HepG2 (cell line): Measurements from ENCODE around the gene SNAP25. TPM values are rescaled to one million over a fixed set of nuclear protein-coding genes. Genes with fewer than 3 reads are reported as not detected.

Experiments used
- ATAC-seq: fragments of 200-7000 bp; cut with Tn5 transposase; 3 replicates; pipeline ENCODE4 v1.9.1; 2020; ENCODE audit warnings: mild to moderate bottlenecking, moderate library complexity
- BruUV-seq: library from RNA; stranded (reverse); fragments of 400-500 nt; replicated peaks from 2 replicates; lab custom pipeline; 2021; lab: Mats Ljungman, UMichigan
- CTCF ChIA-PET: fragments of 300-600 bp; formaldehyde crosslinking; extraction: SDS; loops from one replicate; lab custom pipeline; 2021; ENCODE audit warnings: low total read pairs, inconsistent platforms, low intra/inter-chr PET ratio; lab: Yijun Ruan, JAX
- POLR2A ChIA-PET: fragments of 350-600 bp; sonication (Branson Sonifier 250); formaldehyde crosslinking; loops from one replicate; lab custom pipeline; 2020; ENCODE audit warnings: antibody characterized with exemption, inconsistent platforms; lab: Yijun Ruan, JAX
- DNase-seq: peaks from one replicate; pipeline ENCODE4 v3.0.0-alpha.2; 2015; ENCODE audit warnings: low spot score
- FAIRE-seq: peaks from 3 replicates; lab custom pipeline; 2011; peaks lifted over from hg19 to GRCh38; lab: Jason Lieb, UNC
- H2AFZ ChIP-seq: one replicate; pipeline ENCODE4 v1.6.1; 2011; ENCODE audit warnings: low read length, inconsistent platforms
- H3K27ac ChIP-seq: fragments of 300-600 bp; 3 replicates; pipeline ENCODE4 v1.8.0; 2011; ENCODE audit warnings: mixed run types, mild to moderate bottlenecking, mixed read lengths, low read length, inconsistent platforms; ENCODE audit not compliant: insufficient read depth; ENCODE audit errors: extremely low read length
- H3K27me3 ChIP-seq, 2 experiments: fragments of 200-600 bp in 1 of 2; 2 replicates in 1 of 2; 3 replicates in 1 of 2; pipeline versions ENCODE4 v1.6.0 to v1.8.0; 2011; ENCODE audit warnings: low read length in 2 of 2, mild to moderate bottlenecking in 2 of 2, moderate library complexity in 2 of 2, inconsistent platforms in 1 of 2; ENCODE audit not compliant: insufficient read depth in 2 of 2, control insufficient read depth in 1 of 2
- H3K36me3 ChIP-seq, 2 experiments: fragments of 200-600 bp in 1 of 2; replicated peaks in 1 of 2; 2 replicates in 1 of 2; 3 replicates in 1 of 2; pipeline versions ENCODE4 v1.5.1 to v1.8.0; 2011; ENCODE audit warnings: low read length in 2 of 2, inconsistent platforms in 1 of 2; ENCODE audit not compliant: insufficient read depth in 2 of 2, control insufficient read depth in 1 of 2
- H3K4me1 ChIP-seq: 2 replicates; pipeline ENCODE4 v1.5.1; 2012; ENCODE audit warnings: low read length, inconsistent platforms; ENCODE audit not compliant: insufficient read depth
- H3K4me2 ChIP-seq: 2 replicates; pipeline ENCODE4 v1.6.0; 2011; ENCODE audit warnings: low read depth, low read length, inconsistent platforms
- H3K4me3 ChIP-seq, 3 experiments: fragments of 200-600 bp in 1 of 3; sonication (generic), shearing (Covaris generic) in 1 of 3; replicated peaks in 1 of 3; 2 replicates each; pipeline ENCODE4 v1.5.1; 2011 to 2016; ENCODE audit warnings: low read length in 3 of 3, inconsistent platforms in 2 of 3, low read depth in 2 of 3, mild to moderate bottlenecking in 2 of 3, control low read depth in 1 of 3, mixed read lengths in 1 of 3; ENCODE audit not compliant: insufficient read depth in 1 of 3
- H3K79me2 ChIP-seq: one replicate; pipeline ENCODE4 v1.6.1; 2011; ENCODE audit warnings: low read length, inconsistent platforms; ENCODE audit not compliant: insufficient read depth
- H3K9ac ChIP-seq: 2 replicates; pipeline ENCODE4 v1.6.0; 2011; ENCODE audit warnings: mild to moderate bottlenecking, low read depth, low read length, inconsistent platforms; ENCODE audit not compliant: insufficient read depth
- H3K9me3 ChIP-seq: 2 replicates; pipeline ENCODE4 v1.5.1; 2012; ENCODE audit warnings: mild to moderate bottlenecking, low read length
- H4K20me1 ChIP-seq: 2 replicates; pipeline ENCODE4 v1.6.0; 2011; ENCODE audit warnings: inconsistent platforms, mild to moderate bottlenecking, low read length, moderate library complexity; ENCODE audit not compliant: insufficient read depth
- ARNT ChIP-seq: fragments of 450-650 bp; IDR thresholded peaks from 2 replicates; pipeline ENCODE4 v1.6.1; 2017
- CHD4 ChIP-seq: fragments of 200-600 bp; sonication (generic); IDR thresholded peaks from 2 replicates; pipeline ENCODE4 v1.7.0; 2017; ENCODE audit warnings: mild to moderate bottlenecking, low read length, borderline replicate concordance
- DPF2 ChIP-seq: sonication (generic); formaldehyde crosslinking; IDR thresholded peaks from 2 replicates; pipeline ENCODE4 v1.4.0; 2020; ENCODE audit warnings: mild to moderate bottlenecking, low read depth, missing genetic modification reagents, borderline replicate concordance
- ESRRA ChIP-seq: sonication (generic); formaldehyde crosslinking; IDR thresholded peaks from 2 replicates; pipeline ENCODE4 v1.5.1; 2020; ENCODE audit warnings: mild to moderate bottlenecking, low read depth, missing genetic modification reagents
- HHEX ChIP-seq: IDR thresholded peaks from 2 replicates; pipeline ENCODE4 v1.6.1; 2016; ENCODE audit warnings: control low read depth
- NFATC3 ChIP-seq: sonication (generic); formaldehyde crosslinking; IDR thresholded peaks from 2 replicates; pipeline ENCODE4 v1.5.1; 2020; ENCODE audit warnings: mild to moderate bottlenecking, missing genetic modification reagents
- PHF21A ChIP-seq: sonication (generic); formaldehyde crosslinking; IDR thresholded peaks from 2 replicates; pipeline ENCODE4 v1.5.0; 2020; ENCODE audit warnings: mild to moderate bottlenecking, missing genetic modification reagents
- SMARCC2 ChIP-seq: fragments of 450-650 bp; IDR thresholded peaks from 2 replicates; pipeline ENCODE4 v1.6.1; 2017; ENCODE audit warnings: antibody characterized with exemption, mild to moderate bottlenecking
- THYN1 ChIP-seq: sonication (generic); formaldehyde crosslinking; IDR thresholded peaks from 2 replicates; pipeline ENCODE4 v1.8.1; 2023; ENCODE audit warnings: low read depth, mild to moderate bottlenecking, moderate library complexity, missing genetic modification reagents, borderline replicate concordance
- ZIK1 ChIP-seq: sonication (generic); formaldehyde crosslinking; IDR thresholded peaks from 2 replicates; pipeline ENCODE4 v1.5.0; 2020; ENCODE audit warnings: mild to moderate bottlenecking, low read depth, missing genetic modification reagents, borderline replicate concordance
- ZNF121 ChIP-seq: sonication (generic); formaldehyde crosslinking; IDR thresholded peaks from 2 replicates; pipeline ENCODE4 v1.5.0; 2020; ENCODE audit warnings: mild to moderate bottlenecking, missing genetic modification reagents
- ZUFSP ChIP-seq: sonication (generic); formaldehyde crosslinking; IDR thresholded peaks from 2 replicates; pipeline ENCODE4 v1.9.0; 2021; ENCODE audit warnings: missing genetic modification reagents, mild to moderate bottlenecking, borderline replicate concordance
- WGBS: methylation state at CpG from one replicate; pipeline ENCODE4 v1.1.6; 2017; ENCODE audit warnings: low lambda C conversion rate; 5-methylcytosine and 5-hydroxymethylcytosine counted together
- in situ Hi-C: cut with HindIII; loops from 2 replicates; pipeline ENCODE4 v1.10.0; 2017; ENCODE audit warnings: low pct_unique_long_range_greater_than_20kb; ENCODE audit not compliant: extremely low pct_ligation_motif_present
- intact Hi-C: fragments of 100-400 bp; cut with micrococcal nuclease; formaldehyde crosslinking; loops from one replicate; pipeline ENCODE4 v1.10.0; 2022; ENCODE audit not compliant: unreplicated experiment
- polyA plus RNA-seq, 8 experiments: library from polyadenylated mRNA; depleted of rRNA in 3 of 8; stranded (reverse) in 7 of 8; unstranded in 1 of 8; fragments of >200 nt; fragmentation: Illumina TruSeq in 4 of 8; extraction: Trizol in 4 of 8; gene quantifications; 2 replicates each; pipeline versions ENCODE4 v1.2.1 to v1.2.3, GENCODE V29; 2011 to 2016; ENCODE audit warnings: low read depth in 4 of 8, missing spikeins in 1 of 8, mixed read lengths in 1 of 8; ENCODE audit not compliant: insufficient read depth in 1 of 8
- total RNA-seq, 5 experiments: library from RNA; depleted of rRNA; stranded (reverse); fragments of >200 nt; fragmentation: Illumina TruSeq; extraction: Trizol; gene quantifications; 2 replicates each; pipeline ENCODE4 v1.2.3, GENCODE V29; 2016; ENCODE audit warnings: low read depth in 1 of 5
- TF ChIP-seq, protein P1 (sequence below): sonication (generic); formaldehyde crosslinking; IDR thresholded peaks from 2 replicates; pipeline ENCODE4 v1.4.0; 2020; ENCODE audit warnings: mild to moderate bottlenecking, missing genetic modification reagents
- TF ChIP-seq, protein P2 (sequence below): sonication (generic); formaldehyde crosslinking; IDR thresholded peaks from 2 replicates; pipeline ENCODE4 v1.4.0; 2020; ENCODE audit warnings: missing genetic modification reagents

Gene SNAP25
- total and polyA plus RNA-seq, 2 of the 13 experiments (the other 11 are each of a cell fraction or from before 2014, with no cell fraction given), result not detected

DNA sequence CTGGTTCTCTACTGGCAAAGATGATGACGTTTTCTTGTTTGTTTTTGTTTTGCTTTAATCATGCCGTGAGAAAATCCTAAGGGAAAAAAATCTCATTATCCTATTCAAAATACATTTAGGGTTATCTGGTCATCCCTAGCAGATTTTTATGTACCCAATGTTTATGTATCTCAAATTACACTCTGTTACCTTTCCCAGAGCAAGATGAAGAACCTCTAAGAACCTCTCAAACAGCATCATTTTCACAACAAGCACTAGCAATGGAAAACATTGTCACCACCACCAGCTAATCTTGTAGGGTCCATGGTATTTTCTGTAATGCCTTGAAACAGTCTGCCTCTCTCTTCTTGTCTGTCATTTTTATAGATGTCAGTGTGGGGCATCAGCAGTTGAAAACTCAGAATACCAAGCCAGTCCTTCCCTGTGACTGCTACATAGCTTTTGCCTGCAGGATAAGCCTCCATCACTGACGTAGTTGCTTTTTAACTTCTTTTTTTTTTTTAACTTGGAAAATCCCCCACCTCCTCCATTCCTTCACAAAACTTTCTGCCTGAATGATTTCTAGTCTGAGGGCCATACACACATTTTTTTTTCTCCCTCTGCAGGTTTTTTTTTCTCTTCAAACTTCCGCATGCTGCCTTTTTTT, 2.4 kb upstream of the SNAP25 start:
- no peak for ATAC-seq

More for the DNA sequence above, 2.4 kb upstream of the SNAP25 start:
- no peak overlapping the region for H3K9ac ChIP-seq
- CTCF ChIA-PET, result no interaction called here
- H3K9me3 ChIP-seq, result no peaks in the 10 kb centered on the region
- H3K4me1 ChIP-seq, result no peaks in the 10 kb centered on the region
- 18% methylated on average over 4 of the region's 4 CpGs for WGBS
- TF ChIP-seq ARNT, result no peak
- TF ChIP-seq, protein P1, sequence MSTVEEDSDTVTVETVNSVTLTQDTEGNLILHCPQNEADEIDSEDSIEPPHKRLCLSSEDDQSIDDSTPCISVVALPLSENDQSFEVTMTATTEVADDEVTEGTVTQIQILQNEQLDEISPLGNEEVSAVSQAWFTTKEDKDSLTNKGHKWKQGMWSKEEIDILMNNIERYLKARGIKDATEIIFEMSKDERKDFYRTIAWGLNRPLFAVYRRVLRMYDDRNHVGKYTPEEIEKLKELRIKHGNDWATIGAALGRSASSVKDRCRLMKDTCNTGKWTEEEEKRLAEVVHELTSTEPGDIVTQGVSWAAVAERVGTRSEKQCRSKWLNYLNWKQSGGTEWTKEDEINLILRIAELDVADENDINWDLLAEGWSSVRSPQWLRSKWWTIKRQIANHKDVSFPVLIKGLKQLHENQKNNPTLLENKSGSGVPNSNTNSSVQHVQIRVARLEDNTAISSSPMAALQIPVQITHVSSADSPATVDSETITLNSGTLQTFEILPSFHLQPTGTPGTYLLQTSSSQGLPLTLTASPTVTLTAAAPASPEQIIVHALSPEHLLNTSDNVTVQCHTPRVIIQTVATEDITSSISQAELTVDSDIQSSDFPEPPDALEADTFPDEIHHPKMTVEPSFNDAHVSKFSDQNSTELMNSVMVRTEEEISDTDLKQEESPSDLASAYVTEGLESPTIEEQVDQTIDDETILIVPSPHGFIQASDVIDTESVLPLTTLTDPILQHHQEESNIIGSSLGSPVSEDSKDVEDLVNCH, result no peak
- no peak for TF ChIP-seq HHEX (CRISPR knock-in tag)
- no peak for TF ChIP-seq THYN1
- no peak for TF ChIP-seq ESRRA (CRISPR knock-in tag)
- no peak for TF ChIP-seq ZNF121 (CRISPR knock-in tag)
- no peak for TF ChIP-seq ZIK1 (CRISPR knock-in tag)
- no peak for TF ChIP-seq ZUFSP (CRISPR knock-in tag)
- TF ChIP-seq PHF21A, result no peak
- no peak for TF ChIP-seq SMARCC2
- TF ChIP-seq, protein P2, sequence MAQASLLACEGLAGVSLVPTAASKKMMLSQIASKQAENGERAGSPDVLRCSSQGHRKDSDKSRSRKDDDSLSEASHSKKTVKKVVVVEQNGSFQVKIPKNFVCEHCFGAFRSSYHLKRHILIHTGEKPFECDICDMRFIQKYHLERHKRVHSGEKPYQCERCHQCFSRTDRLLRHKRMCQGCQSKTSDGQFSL (CRISPR knock-in tag), result no peak
- no peak for TF ChIP-seq DPF2 (CRISPR knock-in tag)
- TF ChIP-seq CHD4, result no peak
- TF ChIP-seq NFATC3 (CRISPR knock-in tag), result no peak
- TF ChIP-seq, all 625 proteins: peak for 0
- Histone ChIP-seq H3K4me3 (no peak overlapping the region), H3K36me3 (no peaks in the 10 kb centered on the region), H3K4me2 (no peak overlapping the region), H3K79me2 (no peaks in the 10 kb centered on the region), H3K27me3 (0 out of 5 replicates have a peak, but pooled peaks cover 0 to 1% of the 10 kb centered on the region in 2 experiments), H3K27ac (no peak overlapping the region), H2AFZ (no peak overlapping the region), H4K20me1 (no peaks in the 10 kb centered on the region; the same call in 1 of the 2 replicates)
- DNase-seq, result no peak
- intact Hi-C loops (no loop called here), in situ Hi-C loops (no loop called here)
- POLR2A ChIA-PET, result no interaction called here
- BruUV-seq, result no TSS peak
- FAIRE-seq, result no peak
